Neural crest cell (in vitro differentiated cells): Measurements from ENCODE around the gene NEK5. TPM values are rescaled to one million over a fixed set of nuclear protein-coding genes. Genes with fewer than 3 reads are reported as not detected.

ENCODE experiments used
- DNase-seq: peaks from one replicate; pipeline ENCODE4 v3.0.0; 2021; ENCODE audit warnings: low read depth, mixed read lengths, low spot score
- H3K27ac Mint-ChIP-seq: one replicate; pipeline ENCODE4 v1.8.0; 2021; ENCODE audit warnings: mild to moderate bottlenecking, mixed read lengths; ENCODE audit not compliant: unreplicated experiment
- H3K27me3 Mint-ChIP-seq: 2 replicates; pipeline ENCODE4 v1.8.0; 2021; ENCODE audit warnings: low read depth, mild to moderate bottlenecking, mixed read lengths
- H3K36me3 Mint-ChIP-seq: 2 replicates; pipeline ENCODE4 v1.8.0; 2021; ENCODE audit warnings: low read depth, mild to moderate bottlenecking, mixed read lengths
- H3K4me1 Mint-ChIP-seq: 2 replicates; pipeline ENCODE4 v1.8.0; 2021; ENCODE audit warnings: mixed read lengths
- H3K4me3 Mint-ChIP-seq: one replicate; pipeline ENCODE4 v1.8.0; 2021; ENCODE audit warnings: mild to moderate bottlenecking, mixed read lengths
- H3K9me3 Mint-ChIP-seq: 2 replicates; pipeline ENCODE4 v1.8.0; 2021; ENCODE audit warnings: mixed read lengths
- CTCF ChIP-seq: fragments of 200-600 bp; sonication (generic); conservative IDR thresholded peaks from 2 replicates; pipeline ENCODE4 v1.5.0; 2021; ENCODE audit warnings: antibody characterized with exemption, mild to moderate bottlenecking
- total RNA-seq: library from RNA; stranded (reverse); gene quantifications from 2 replicates; pipeline ENCODE4 v1.2.1, GENCODE V29; 2021

Gene NEK5
- total RNA-seq, 1 donor from 2014 or later: 0.12 TPM

GRCh38 chr13:51996641-51997040 lies 132.2 kb downstream of the NEK5 start:
- no peaks in the 10 kb centered on the region for H3K27me3 Mint-ChIP-seq
- no peak overlapping the region for H3K27ac Mint-ChIP-seq
- peaks cover 17% of the 10 kb centered on the region for H3K4me1 Mint-ChIP-seq
- H3K36me3 Mint-ChIP-seq: no peaks in the 10 kb centered on the region
- no peak for TF ChIP-seq CTCF
- DNase-seq: no peak
- no peaks in the 10 kb centered on the region for H3K9me3 Mint-ChIP-seq
- no peak overlapping the region for H3K4me3 Mint-ChIP-seq

GRCh38 chr13:51995677-51996551 lies 133.0 kb downstream of the NEK5 start:
- no peaks in the 10 kb centered on the region for H3K27me3 Mint-ChIP-seq

GRCh38 chr13:51993713-51994112 lies 135.2 kb downstream of the NEK5 start:
- Mint-ChIP-seq H3K36me3 (no peaks in the 10 kb centered on the region), H3K4me1 (peaks cover 11% of the 10 kb centered on the region), H3K4me3 (no peak overlapping the region), H3K27me3 (no peaks in the 10 kb centered on the region), H3K9me3 (no peaks in the 10 kb centered on the region), H3K27ac (no peak overlapping the region)
- no peak for DNase-seq
- TF ChIP-seq CTCF: no peak

More at GRCh38 chr13:51995677-51996551, 133.0 kb downstream of the NEK5 start:
- H3K36me3 Mint-ChIP-seq: no peaks in the 10 kb centered on the region
- H3K9me3 Mint-ChIP-seq: no peaks in the 10 kb centered on the region
- H3K4me3 Mint-ChIP-seq: no peak overlapping the region
- no peak overlapping the region for H3K27ac Mint-ChIP-seq
- TF ChIP-seq CTCF: no peak
- peaks cover 12% of the 10 kb centered on the region for H3K4me1 Mint-ChIP-seq
- no peak for DNase-seq

- Mint-ChIP-seq H3K27ac (no peak overlapping the region), H3K4me1 (no peaks in the 10 kb centered on the region), H3K9me3 (peaks cover 3% of the 10 kb centered on the region), H3K36me3 (peaks cover 13% of the 10 kb centered on the region), H3K27me3 (no peaks in the 10 kb centered on the region), H3K4me3 (no peak overlapping the region)
- no peak for TF ChIP-seq CTCF
- no peak for DNase-seq
Measured at GRCh38 chr13:51988988-51989618, 139.8 kb downstream of the NEK5 start.

Other genes with a start within 250 kb of the NEK5 start
- 11.0 and 11.6 TPM in 2 replicates for gene ATP7B, start 117.6 kb downstream of the NEK5 start, total RNA-seq
- gene ALG11, start 116.7 kb downstream of the NEK5 start, total RNA-seq: 34.0 and 37.8 TPM in 2 replicates
- gene UTP14C, start 104.4 kb downstream of the NEK5 start, total RNA-seq: 19.7 and 20.5 TPM in 2 replicates
- gene NEK3, start 30.5 kb upstream of the NEK5 start, total RNA-seq: 26.6 and 27.5 TPM in 2 replicates